HG02885 (cell line): ENCODE measurements around the gene SYNGAP1.
"Not testable (repeated sequence)": the region's sequence is repeated elsewhere in the genome, so short reads cannot be mapped to it uniquely, and the experiment has no call there.

Experiments used
- ATAC-seq: cut with Tn5 transposase; IDR thresholded peaks from one replicate; pipeline ENCODE4 v1.9.1; 2021; ENCODE audit warnings: mild to moderate bottlenecking; ENCODE audit not compliant: unreplicated experiment, poor library complexity

The SYNGAP1 gene

DNA sequence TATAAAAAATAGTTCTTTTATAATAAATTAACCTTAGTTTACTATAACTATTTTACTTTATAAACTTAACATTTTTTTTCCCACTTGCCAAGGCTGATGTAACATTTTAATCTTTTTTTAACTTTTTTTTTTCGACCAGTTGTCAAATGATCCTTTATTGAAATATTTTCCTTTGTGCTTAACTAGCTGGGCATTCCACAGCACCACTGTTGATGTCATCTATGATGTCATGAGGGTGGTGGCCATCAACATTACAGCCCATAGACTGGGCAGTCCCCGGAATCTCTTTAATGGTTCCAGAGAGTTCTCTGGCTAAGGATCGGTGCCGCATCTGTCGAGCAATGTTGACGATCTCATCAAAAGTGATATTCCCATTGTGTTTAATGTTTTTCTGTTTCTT, 20.0 kb upstream of the SYNGAP1 start:
- not testable (repeated sequence) for ATAC-seq

- ATAC-seq = no peak
These were observed 15.0 kb upstream of the SYNGAP1 start for GRCh38 chr6:33404884-33405283.

- no peak for ATAC-seq
These were observed 14.4 kb upstream of the SYNGAP1 start for GRCh38 chr6:33405386-33405940.

DNA sequence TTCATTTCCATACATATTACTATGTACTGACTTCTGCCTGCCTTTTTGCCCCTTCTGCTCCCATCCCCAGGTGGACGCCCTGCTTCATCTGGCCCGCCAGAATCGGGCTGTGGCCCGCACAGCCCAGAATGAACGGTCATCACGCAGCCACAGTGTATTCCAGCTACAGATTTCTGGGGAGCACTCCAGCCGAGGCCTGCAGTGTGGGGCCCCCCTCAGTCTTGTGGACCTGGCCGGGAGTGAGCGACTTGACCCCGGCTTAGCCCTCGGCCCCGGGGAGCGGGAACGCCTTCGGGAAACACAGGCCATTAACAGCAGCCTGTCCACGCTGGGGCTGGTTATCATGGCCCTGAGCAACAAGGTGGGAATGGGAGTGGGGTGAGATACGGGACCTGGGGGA, 13.7 kb upstream of the SYNGAP1 start:
- no peak for ATAC-seq

DNA sequence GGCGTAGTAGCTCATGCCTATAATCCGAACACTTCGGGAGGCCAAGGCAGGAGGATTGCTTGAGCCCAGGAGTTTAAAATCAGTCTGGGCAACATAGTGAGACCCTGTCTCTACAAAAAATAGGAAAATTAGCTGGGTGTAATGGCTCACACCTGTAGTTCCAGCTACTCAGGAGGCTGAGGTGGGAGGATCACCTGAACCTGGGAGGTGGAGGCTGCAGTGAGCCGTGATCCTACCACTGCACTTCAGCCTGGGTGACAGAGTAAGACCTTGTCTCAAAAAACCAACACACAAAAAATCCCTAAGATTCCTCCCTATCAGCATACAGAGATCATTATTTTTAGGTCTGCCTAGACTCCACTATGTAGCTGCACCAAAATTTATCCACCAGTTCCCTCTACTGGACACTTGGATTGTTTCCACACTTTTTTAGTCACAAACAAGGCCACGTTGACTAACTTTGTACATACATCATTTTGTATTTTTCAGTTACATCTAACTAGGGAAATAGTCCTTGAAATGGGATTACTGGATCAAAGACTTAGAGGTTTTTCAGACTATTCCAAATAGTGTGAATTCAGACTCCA, 12.6 kb upstream of the SYNGAP1 start:
- ATAC-seq = no peak

- ATAC-seq = peak; percentile 81
These were observed 9.7 kb upstream of the SYNGAP1 start for GRCh38 chr6:33410050-33410710.

DNA sequence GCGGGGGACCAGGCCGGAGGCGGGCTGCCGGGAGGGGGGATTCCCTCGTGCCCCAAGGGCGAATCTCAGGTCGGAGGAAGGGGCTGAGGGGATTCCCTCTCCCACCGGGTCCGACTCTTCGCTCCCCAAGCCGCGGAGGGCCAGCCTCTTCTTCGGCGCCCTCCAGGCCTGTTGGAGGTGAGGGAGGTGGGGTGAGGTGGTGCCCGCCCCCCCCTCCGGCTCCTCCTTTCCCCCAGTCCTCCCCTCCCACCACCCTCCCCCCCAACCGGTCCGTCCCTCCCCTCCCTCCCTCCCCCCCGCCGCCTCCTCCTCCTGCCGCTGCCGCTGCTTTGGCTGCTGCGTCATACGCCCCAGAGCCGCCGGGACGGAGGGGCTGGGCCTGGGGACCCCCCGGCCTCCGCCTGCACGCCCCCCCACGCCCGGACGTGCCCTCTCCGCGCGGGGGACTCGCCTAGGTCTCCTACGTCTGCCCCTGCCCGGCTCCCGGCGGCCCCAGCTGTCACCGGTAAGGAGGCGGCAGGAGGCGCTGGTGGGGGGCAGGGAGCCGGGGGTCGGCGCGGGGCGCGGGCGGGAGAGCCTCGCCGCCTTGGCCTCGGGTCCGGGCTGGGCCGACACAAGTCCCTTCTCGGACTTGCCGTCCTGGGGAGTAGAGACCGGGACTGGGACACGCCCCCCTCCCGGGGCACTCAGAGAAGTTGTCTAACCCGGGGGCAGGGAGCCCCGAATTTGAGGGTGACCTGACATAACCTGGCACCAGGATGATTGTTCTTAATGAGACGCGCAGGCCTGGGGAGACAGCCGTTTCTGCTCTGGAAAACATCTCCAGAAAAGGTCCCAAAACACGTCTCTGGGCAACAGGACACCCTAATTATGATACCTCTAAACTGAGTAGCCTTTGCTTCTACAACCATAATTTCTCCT, 8.9 kb upstream of the SYNGAP1 start, which contains the start of gene PHF1:
PHF1 (plus strand) TSS at position 304 of the 921 bp plus-strand sequence. CDS start 1,250 bp downstream, outside the sequence.
- peak; percentile 31 for ATAC-seq

DNA sequence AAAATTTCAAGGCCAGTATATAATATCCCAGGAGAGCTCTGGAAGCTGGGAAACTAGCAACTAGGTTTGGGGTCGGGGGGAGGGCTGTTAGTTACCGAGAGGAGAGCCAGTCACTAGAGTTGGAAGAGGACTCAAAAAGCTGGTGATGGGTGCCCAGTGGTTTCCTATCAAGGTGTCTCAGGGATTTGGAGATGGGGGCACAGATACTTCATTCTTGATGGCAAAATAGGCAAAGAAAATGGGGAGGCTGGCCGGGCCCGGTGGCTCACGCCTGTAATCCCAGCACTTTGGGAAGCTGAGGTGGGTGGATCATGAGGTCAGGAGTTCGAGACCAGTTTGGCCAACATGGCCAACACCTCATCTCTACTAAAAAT, 8.2 kb upstream of the SYNGAP1 start:
- no peak for ATAC-seq

DNA sequence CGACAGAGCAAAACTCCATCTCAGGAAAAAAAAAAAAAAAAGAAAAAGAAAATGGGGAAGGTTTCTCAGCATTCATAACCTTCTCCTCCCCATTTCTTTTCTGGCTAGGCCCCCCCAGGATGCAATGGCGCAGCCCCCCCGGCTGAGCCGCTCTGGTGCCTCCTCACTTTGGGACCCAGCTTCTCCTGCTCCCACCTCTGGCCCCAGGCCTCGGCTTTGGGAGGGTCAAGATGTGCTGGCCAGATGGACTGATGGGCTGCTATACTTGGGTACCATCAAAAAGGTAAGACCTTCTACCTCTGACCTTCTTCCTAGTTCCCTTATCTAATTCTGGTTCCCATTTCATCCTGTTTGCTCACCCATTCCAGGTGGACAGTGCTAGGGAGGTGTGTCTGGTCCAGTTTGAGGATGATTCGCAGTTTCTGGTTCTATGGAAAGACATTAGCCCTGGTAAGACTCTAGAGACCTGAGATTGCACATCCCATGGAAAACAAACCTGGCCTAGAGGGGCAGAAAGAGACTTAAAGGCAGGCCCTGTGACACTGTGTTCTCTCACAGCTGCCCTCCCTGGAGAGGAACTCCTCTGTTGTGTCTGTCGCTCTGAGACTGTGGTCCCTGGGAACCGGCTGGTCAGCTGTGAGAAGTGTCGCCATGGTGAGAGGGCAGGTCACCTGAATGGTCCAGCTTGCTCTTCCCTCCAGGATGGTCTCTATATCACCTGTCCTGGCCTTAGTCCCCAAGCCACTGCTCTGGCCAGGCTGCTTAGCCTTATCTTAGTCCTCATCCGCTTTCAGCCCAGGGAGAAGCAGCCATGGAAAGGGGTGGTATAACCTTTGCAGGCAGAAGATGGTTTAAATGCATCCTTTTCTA, 7.5 kb upstream of the SYNGAP1 start:
- no peak for ATAC-seq

GRCh38 chr6:33413241-33414120, 6.4 kb upstream of the SYNGAP1 start:
- no peak for ATAC-seq

DNA sequence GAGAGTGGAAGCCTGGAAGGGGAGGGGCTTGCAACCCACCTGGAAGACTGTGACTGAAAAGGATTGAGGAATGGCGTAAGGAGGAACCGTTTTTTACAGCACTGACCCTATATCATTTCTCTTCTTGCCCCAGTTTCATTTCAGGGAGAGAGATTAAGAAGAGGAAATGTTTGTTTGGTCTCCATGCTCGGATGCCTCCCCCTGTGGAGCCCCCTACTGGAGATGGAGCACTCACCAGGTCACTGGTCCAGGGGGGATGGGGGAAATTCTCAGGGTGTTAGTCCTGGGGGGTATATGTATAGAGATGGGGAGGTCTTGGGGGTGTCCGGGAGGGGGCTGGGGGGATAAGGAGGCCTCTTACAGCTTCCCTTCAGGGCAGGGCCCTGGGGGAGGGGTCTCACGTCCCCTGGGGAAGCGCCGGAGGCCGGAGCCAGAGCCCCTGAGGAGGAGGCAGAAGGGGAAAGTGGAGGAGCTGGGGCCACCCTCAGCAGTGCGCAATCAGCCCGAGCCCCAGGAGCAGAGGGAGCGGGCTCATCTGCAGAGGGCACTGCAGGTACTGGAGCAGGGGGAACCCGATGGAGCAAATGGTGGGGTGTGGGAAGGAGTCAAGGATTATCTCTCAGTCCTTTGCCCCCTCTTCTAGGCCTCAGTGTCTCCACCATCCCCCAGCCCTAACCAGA, 5.1 kb upstream of the SYNGAP1 start:
- no peak for ATAC-seq

DNA sequence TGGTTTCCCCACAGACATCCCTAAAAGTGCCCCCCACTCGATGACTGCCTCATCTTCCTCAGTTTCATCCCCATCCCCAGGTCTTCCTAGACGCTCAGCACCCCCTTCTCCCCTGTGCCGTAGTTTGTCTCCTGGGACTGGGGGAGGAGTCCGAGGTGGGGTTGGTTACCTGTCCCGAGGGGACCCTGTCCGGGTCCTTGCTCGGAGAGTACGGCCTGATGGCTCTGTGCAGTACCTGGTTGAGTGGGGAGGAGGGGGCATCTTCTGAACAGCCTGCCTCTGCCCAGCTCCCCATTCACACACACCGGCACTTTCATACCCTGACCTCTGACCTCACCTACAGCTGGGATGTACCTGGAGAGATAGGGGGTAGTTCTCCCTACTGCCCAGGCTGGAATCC, 4.0 kb upstream of the SYNGAP1 start:
- no peak for ATAC-seq

DNA sequence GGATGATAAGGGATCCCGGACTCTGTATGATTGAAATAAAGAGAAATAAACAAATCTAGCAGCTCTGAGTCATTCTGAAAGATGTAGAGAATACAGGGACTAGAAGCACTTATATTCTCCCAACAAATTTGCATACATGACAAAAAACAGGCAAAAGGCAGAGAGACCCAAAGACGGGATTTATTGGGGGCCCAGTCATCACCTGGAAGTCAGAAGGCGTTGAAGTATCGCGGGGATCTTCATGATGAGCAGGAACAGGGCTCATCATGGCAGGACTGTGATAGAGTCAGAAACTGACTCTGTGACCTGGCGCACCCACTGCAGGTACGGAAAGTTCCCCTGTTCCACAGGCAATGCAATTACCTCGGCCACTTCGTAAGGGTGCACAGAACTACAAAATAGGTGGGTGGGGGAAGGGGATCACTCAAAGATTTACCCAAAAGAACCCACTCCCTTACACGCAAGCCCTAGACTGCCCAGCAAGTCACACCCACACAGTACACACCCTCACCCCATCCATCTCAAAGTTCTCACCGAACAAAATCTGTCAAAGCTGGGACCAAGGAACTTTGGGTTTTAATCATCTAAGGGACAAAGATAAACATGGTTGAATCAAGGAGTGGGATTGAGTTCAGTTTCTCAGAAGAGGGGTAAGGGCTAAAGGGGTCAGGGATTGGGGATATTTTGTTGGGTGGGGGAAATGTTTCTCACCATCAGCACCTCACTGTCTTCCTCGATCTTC, 3.3 kb upstream of the SYNGAP1 start:
- no peak for ATAC-seq

- ATAC-seq = no peak
These were observed 2.5 kb upstream of the SYNGAP1 start for GRCh38 chr6:33417128-33417902.

GRCh38 chr6:33417903-33418689, 1.8 kb upstream of the SYNGAP1 start, which contains the start of gene CUTA:
TSS of gene CUTA (minus strand) at chr6:33418107. CDS start at chr6:33418000, 107 bp downstream.
- peak; percentile 89 for ATAC-seq

DNA sequence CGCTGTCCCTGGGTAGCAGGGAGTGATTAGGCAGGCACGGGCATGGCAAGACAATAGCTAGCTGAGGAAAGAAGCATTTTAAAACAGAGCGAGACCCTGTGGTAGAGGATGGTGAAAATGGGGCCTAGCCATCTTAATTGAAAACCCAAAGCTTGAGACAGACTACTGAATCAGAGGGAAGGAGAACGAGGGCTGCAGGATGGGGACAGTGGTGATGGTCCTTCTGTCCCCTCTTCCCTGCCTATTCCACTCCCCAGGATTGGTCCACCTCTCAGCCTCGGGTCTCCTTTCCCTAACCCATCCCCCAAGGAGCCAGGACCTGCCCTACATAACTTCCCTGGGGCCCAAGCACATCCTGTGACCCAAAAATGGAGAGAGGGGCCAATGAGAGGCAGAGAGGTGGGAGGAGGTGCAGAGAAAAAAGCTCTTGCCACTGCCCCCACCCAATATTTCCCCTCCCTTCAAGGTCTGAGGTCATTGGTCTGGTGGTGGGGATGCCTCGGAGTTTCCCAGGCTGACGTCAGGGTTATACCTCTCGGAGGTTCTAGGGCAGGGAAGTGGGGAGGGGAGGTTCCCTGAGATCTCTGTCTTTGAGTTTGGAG, 1.1 kb upstream of the SYNGAP1 start:
- ATAC-seq = no peak
